GM23338 (cell line): ENCODE results near the gene EIF4E3. TPM values are rescaled to one million over a fixed set of nuclear protein-coding genes. Genes with fewer than 3 reads are reported as not detected.

Experiments used
- ATAC-seq: fragments of 200-7000 bp; cut with Tn5 transposase; 3 replicates; pipeline ENCODE4 v1.9.1; 2020
- DNase-seq: peaks from one replicate; pipeline ENCODE4 v3.0.0-alpha.2; 2015; ENCODE audit warnings: low spot score
- H2AFZ ChIP-seq: fragments of 200-600 bp; sonication (generic); 2 replicates; pipeline ENCODE4 v1.8.0; 2016; ENCODE audit warnings: antibody characterized with exemption, mild to moderate bottlenecking, moderate library complexity
- H3F3A ChIP-seq: fragments of 200-600 bp; sonication (generic); replicated peaks from 2 replicates; pipeline ENCODE4 v1.8.0; 2017; ENCODE audit warnings: antibody characterized with exemption, mixed run types, low read depth
- H3K27ac ChIP-seq: fragments of 200-600 bp; sonication (generic); 2 replicates; pipeline ENCODE4 v1.6.1; 2016; ENCODE audit warnings: low read depth
- H3K27me3 ChIP-seq: fragments of 200-600 bp; sonication (generic); 2 replicates; pipeline ENCODE4 v1.8.0; 2016; ENCODE audit warnings: mild to moderate bottlenecking, mixed run types, moderate library complexity; ENCODE audit not compliant: insufficient read depth
- H3K36me3 ChIP-seq: fragments of 200-600 bp; sonication (generic); 2 replicates; pipeline ENCODE4 v1.8.0; 2016; ENCODE audit warnings: mild to moderate bottlenecking; ENCODE audit not compliant: insufficient read depth
- H3K4me1 ChIP-seq: fragments of 200-600 bp; sonication (generic); 2 replicates; pipeline ENCODE4 v1.8.0; 2016; ENCODE audit warnings: mild to moderate bottlenecking, moderate library complexity; ENCODE audit not compliant: insufficient read depth
- H3K4me2 ChIP-seq: fragments of 200-600 bp; sonication (generic); 2 replicates; pipeline ENCODE4 v1.7.1; 2017; ENCODE audit warnings: mixed run types
- H3K4me3 ChIP-seq: fragments of 200-600 bp; sonication (generic); 2 replicates; pipeline ENCODE4 v1.6.1; 2016; ENCODE audit warnings: mixed run types
- H3K79me2 ChIP-seq: fragments of 200-600 bp; sonication (generic); replicated peaks from 2 replicates; pipeline ENCODE4 v1.8.0; 2017; ENCODE audit warnings: mild to moderate bottlenecking; ENCODE audit not compliant: insufficient read depth
- H3K9me2 ChIP-seq: fragments of 200-600 bp; sonication (generic); 2 replicates; pipeline ENCODE4 v1.8.0; 2017; ENCODE audit not compliant: insufficient read depth
- H4K20me1 ChIP-seq: fragments of 200-600 bp; sonication (generic); replicated peaks from 2 replicates; pipeline ENCODE4 v1.8.0; 2017; ENCODE audit warnings: mild to moderate bottlenecking; ENCODE audit not compliant: insufficient read depth
- H3K27ac Mint-ChIP-seq: 2 replicates; pipeline ENCODE4 v1.8.0; 2020; ENCODE audit warnings: inconsistent platforms, mild to moderate bottlenecking, moderate library complexity, mixed read lengths
- H3K27me3 Mint-ChIP-seq: 3 replicates; pipeline ENCODE4 v1.8.0; 2022; ENCODE audit warnings: low read depth, mild to moderate bottlenecking, moderate library complexity, mixed read lengths, inconsistent platforms; ENCODE audit not compliant: insufficient read depth, poor library complexity
- H3K36me3 Mint-ChIP-seq: 3 replicates; pipeline ENCODE4 v1.8.0; 2021; ENCODE audit warnings: low read depth, mild to moderate bottlenecking, inconsistent platforms, moderate library complexity, mixed read lengths
- H3K4me1 Mint-ChIP-seq: 3 replicates; pipeline ENCODE4 v1.8.0; 2020; ENCODE audit warnings: mild to moderate bottlenecking, inconsistent platforms, mixed read lengths
- H3K4me3 Mint-ChIP-seq: 3 replicates; pipeline ENCODE4 v1.8.0; 2021; ENCODE audit warnings: moderate library complexity, mild to moderate bottlenecking, inconsistent platforms, mixed read lengths
- H3K9me3 Mint-ChIP-seq: 3 replicates; pipeline ENCODE4 v1.8.0; 2020; ENCODE audit warnings: moderate library complexity, mild to moderate bottlenecking, inconsistent platforms, mixed read lengths
- CREB1 ChIP-seq: fragments of 250-450 bp; sonication (Bioruptor Pico); IDR thresholded peaks from 2 replicates; pipeline ENCODE4 v1.5.0; 2020; ENCODE audit warnings: low read depth, mild to moderate bottlenecking, moderate library complexity
- ETS1 ChIP-seq: IDR thresholded peaks from 2 replicates; pipeline ENCODE4 v1.6.1; 2016; ENCODE audit warnings: antibody characterized with exemption
- EZH2 ChIP-seq: fragments of 200-600 bp; sonication (generic); IDR thresholded peaks from one replicate; pipeline ENCODE4 v1.8.0; 2017; ENCODE audit warnings: antibody characterized with exemption, mild to moderate bottlenecking, low read depth; ENCODE audit not compliant: unreplicated experiment
- EZH2phosphoT487 ChIP-seq: fragments of 200-600 bp; sonication (generic); IDR thresholded peaks from one replicate; pipeline ENCODE4 v1.8.1; 2018; ENCODE audit warnings: antibody characterized with exemption; ENCODE audit not compliant: unreplicated experiment
- JUNB ChIP-seq: IDR thresholded peaks from one replicate; pipeline ENCODE4 v1.6.1; 2016; ENCODE audit warnings: antibody characterized with exemption; ENCODE audit not compliant: unreplicated experiment
- NANOG ChIP-seq: IDR thresholded peaks from 2 replicates; pipeline ENCODE4 v1.6.1; 2016; ENCODE audit warnings: antibody characterized with exemption, borderline replicate concordance
- POLR2AphosphoS5 ChIP-seq: IDR thresholded peaks from 2 replicates; pipeline ENCODE4 v1.6.1; 2016; ENCODE audit warnings: antibody characterized with exemption, low read depth
- STAT1 ChIP-seq: IDR thresholded peaks from one replicate; pipeline ENCODE4 v1.6.1; 2016; ENCODE audit warnings: antibody characterized with exemption; ENCODE audit not compliant: unreplicated experiment
- ZNF114 ChIP-seq: fragments of 250-450 bp; sonication (Bioruptor Pico); IDR thresholded peaks from 2 replicates; pipeline ENCODE4 v1.5.0; 2020; ENCODE audit warnings: mild to moderate bottlenecking, moderate library complexity
- ZNF331 ChIP-seq: fragments of 250-450 bp; sonication (Bioruptor Pico); IDR thresholded peaks from 2 replicates; pipeline ENCODE4 v1.5.0; 2020; ENCODE audit warnings: low read depth, mild to moderate bottlenecking, moderate library complexity
- polyA plus RNA-seq: library from polyadenylated mRNA; unstranded; fragments of >200 nt; fragmentation: Nextera tagmentation; extraction: Ambion mirVana; gene quantifications from 2 replicates; pipeline ENCODE4 v1.2.1, GENCODE V29; 2016
- total RNA-seq: library from RNA; depleted of rRNA; stranded (reverse); fragments of >200 nt; shearing (Covaris generic); gene quantifications from 2 replicates; pipeline ENCODE4 v1.2.3, GENCODE V29; 2014
- TF ChIP-seq, protein P1 (sequence below), 2 experiments: fragments of 200-600 bp in 1 of 2; sonication (generic) in 1 of 2; conservative IDR thresholded peaks; 2 replicates each; pipeline versions ENCODE4 v1.5.1 to v1.6.1; 2016 to 2017; ENCODE audit warnings: antibody characterized with exemption in 2 of 2, low read depth in 2 of 2, mild to moderate bottlenecking in 2 of 2, moderate library complexity in 1 of 2
- TF ChIP-seq, protein P2 (sequence below): IDR thresholded peaks from one replicate; pipeline ENCODE4 v1.6.1; 2018; ENCODE audit warnings: antibody characterized with exemption; ENCODE audit not compliant: unreplicated experiment
- TF ChIP-seq, protein P3 (sequence below): fragments of 250-450 bp; sonication (Bioruptor Pico); IDR thresholded peaks from 2 replicates; pipeline ENCODE4 v1.5.0; 2020; ENCODE audit warnings: mild to moderate bottlenecking, moderate library complexity

Gene EIF4E3
- total and polyA plus RNA-seq, 2 experiments from 2014 or later, result 6.0 to 9.7 TPM

GRCh38 chr3:71732637-71733036 lies 7.4 kb upstream of the EIF4E3 start:
- DNase-seq, result no peak
- H3K36me3 ChIP-seq, result no peaks in the 10 kb centered on the region
- H3K4me3 ChIP-seq, result no peak overlapping the region
- ATAC-seq, result no peak
- no peak overlapping the region for H3K4me2 ChIP-seq
- no peaks in the 10 kb centered on the region for H3K27me3 ChIP-seq
- H2AFZ ChIP-seq, result no peak overlapping the region
- no peaks in the 10 kb centered on the region for H4K20me1 ChIP-seq
- Mint-ChIP-seq H3K36me3 (peaks cover 4% of the 10 kb centered on the region; the same call in 1 of the 3 replicates), H3K4me1 (peaks cover 40% of the 10 kb centered on the region), H3K27ac (no peak overlapping the region), H3K9me3 (no peaks in the 10 kb centered on the region; the same call in 2 of the 3 replicates), H3K4me3 (no peak overlapping the region), H3K27me3 (peaks cover 11% of the 10 kb centered on the region)
- no peaks in the 10 kb centered on the region for H3K79me2 ChIP-seq
- TF ChIP-seq, protein P1, sequence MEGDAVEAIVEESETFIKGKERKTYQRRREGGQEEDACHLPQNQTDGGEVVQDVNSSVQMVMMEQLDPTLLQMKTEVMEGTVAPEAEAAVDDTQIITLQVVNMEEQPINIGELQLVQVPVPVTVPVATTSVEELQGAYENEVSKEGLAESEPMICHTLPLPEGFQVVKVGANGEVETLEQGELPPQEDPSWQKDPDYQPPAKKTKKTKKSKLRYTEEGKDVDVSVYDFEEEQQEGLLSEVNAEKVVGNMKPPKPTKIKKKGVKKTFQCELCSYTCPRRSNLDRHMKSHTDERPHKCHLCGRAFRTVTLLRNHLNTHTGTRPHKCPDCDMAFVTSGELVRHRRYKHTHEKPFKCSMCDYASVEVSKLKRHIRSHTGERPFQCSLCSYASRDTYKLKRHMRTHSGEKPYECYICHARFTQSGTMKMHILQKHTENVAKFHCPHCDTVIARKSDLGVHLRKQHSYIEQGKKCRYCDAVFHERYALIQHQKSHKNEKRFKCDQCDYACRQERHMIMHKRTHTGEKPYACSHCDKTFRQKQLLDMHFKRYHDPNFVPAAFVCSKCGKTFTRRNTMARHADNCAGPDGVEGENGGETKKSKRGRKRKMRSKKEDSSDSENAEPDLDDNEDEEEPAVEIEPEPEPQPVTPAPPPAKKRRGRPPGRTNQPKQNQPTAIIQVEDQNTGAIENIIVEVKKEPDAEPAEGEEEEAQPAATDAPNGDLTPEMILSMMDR (conservative IDR thresholded peaks at IDR 0.05; ENCODE audit: low read depth in 2 of 2), result no peak
- TF ChIP-seq, protein P2, sequence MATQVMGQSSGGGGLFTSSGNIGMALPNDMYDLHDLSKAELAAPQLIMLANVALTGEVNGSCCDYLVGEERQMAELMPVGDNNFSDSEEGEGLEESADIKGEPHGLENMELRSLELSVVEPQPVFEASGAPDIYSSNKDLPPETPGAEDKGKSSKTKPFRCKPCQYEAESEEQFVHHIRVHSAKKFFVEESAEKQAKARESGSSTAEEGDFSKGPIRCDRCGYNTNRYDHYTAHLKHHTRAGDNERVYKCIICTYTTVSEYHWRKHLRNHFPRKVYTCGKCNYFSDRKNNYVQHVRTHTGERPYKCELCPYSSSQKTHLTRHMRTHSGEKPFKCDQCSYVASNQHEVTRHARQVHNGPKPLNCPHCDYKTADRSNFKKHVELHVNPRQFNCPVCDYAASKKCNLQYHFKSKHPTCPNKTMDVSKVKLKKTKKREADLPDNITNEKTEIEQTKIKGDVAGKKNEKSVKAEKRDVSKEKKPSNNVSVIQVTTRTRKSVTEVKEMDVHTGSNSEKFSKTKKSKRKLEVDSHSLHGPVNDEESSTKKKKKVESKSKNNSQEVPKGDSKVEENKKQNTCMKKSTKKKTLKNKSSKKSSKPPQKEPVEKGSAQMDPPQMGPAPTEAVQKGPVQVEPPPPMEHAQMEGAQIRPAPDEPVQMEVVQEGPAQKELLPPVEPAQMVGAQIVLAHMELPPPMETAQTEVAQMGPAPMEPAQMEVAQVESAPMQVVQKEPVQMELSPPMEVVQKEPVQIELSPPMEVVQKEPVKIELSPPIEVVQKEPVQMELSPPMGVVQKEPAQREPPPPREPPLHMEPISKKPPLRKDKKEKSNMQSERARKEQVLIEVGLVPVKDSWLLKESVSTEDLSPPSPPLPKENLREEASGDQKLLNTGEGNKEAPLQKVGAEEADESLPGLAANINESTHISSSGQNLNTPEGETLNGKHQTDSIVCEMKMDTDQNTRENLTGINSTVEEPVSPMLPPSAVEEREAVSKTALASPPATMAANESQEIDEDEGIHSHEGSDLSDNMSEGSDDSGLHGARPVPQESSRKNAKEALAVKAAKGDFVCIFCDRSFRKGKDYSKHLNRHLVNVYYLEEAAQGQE, result no peak
- TF ChIP-seq ETS1 (no peak), JUNB (no peak), ZNF114 (CRISPR knock-in tag) (no peak), CREB1 (CRISPR knock-in tag) (no peak), POLR2AphosphoS5 (no peak), STAT1 (no peak), NANOG (no peak), ZNF331 (CRISPR knock-in tag) (no peak), EZH2 (no peak), EZH2phosphoT487 (no peak)
- TF ChIP-seq, protein P3, sequence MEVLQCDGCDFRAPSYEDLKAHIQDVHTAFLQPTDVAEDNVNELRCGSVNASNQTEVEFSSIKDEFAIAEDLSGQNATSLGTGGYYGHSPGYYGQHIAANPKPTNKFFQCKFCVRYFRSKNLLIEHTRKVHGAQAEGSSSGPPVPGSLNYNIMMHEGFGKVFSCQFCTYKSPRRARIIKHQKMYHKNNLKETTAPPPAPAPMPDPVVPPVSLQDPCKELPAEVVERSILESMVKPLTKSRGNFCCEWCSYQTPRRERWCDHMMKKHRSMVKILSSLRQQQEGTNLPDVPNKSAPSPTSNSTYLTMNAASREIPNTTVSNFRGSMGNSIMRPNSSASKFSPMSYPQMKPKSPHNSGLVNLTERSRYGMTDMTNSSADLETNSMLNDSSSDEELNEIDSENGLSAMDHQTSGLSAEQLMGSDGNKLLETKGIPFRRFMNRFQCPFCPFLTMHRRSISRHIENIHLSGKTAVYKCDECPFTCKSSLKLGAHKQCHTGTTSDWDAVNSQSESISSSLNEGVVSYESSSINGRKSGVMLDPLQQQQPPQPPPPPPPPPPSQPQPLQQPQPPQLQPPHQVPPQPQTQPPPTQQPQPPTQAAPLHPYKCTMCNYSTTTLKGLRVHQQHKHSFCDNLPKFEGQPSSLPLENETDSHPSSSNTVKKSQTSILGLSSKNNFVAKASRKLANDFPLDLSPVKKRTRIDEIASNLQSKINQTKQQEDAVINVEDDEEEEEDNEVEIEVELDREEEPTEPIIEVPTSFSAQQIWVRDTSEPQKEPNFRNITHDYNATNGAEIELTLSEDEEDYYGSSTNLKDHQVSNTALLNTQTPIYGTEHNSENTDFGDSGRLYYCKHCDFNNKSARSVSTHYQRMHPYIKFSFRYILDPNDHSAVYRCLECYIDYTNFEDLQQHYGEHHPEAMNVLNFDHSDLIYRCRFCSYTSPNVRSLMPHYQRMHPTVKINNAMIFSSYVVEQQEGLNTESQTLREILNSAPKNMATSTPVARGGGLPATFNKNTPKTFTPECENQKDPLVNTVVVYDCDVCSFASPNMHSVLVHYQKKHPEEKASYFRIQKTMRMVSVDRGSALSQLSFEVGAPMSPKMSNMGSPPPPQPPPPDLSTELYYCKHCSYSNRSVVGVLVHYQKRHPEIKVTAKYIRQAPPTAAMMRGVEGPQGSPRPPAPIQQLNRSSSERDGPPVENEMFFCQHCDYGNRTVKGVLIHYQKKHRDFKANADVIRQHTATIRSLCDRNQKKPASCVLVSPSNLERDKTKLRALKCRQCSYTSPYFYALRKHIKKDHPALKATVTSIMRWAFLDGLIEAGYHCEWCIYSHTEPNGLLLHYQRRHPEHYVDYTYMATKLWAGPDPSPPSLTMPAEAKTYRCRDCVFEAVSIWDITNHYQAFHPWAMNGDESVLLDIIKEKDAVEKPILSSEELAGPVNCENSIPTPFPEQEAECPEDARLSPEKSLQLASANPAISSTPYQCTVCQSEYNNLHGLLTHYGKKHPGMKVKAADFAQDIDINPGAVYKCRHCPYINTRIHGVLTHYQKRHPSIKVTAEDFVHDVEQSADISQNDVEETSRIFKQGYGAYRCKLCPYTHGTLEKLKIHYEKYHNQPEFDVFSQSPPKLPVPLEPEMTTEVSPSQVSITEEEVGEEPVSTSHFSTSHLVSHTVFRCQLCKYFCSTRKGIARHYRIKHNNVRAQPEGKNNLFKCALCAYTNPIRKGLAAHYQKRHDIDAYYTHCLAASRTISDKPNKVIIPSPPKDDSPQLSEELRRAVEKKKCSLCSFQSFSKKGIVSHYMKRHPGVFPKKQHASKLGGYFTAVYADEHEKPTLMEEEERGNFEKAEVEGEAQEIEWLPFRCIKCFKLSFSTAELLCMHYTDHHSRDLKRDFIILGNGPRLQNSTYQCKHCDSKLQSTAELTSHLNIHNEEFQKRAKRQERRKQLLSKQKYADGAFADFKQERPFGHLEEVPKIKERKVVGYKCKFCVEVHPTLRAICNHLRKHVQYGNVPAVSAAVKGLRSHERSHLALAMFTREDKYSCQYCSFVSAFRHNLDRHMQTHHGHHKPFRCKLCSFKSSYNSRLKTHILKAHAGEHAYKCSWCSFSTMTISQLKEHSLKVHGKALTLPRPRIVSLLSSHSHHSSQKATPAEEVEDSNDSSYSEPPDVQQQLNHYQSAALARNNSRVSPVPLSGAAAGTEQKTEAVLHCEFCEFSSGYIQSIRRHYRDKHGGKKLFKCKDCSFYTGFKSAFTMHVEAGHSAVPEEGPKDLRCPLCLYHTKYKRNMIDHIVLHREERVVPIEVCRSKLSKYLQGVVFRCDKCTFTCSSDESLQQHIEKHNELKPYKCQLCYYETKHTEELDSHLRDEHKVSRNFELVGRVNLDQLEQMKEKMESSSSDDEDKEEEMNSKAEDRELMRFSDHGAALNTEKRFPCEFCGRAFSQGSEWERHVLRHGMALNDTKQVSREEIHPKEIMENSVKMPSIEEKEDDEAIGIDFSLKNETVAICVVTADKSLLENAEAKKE (CRISPR knock-in tag), result no peak
- H3K9me2 ChIP-seq, result no peaks in the 10 kb centered on the region
- no peak overlapping the region for H3K27ac ChIP-seq
- H3F3A ChIP-seq, result 0 out of 2 replicates have a peak, but pooled peaks cover 10% of the 10 kb centered on the region
- H3K4me1 ChIP-seq, result peaks cover 32% of the 10 kb centered on the region
